ENCODE measurements around the gene DNMT1. TPM values are rescaled to one million over a fixed set of nuclear protein-coding genes. Genes with fewer than 3 reads are reported as not detected.

The DNMT1 gene
- total and polyA plus RNA-seq, 2 donors (not counting 1 experiment from before 2014, with no cell fraction given), result 53.0 to 119 TPM

DNA sequence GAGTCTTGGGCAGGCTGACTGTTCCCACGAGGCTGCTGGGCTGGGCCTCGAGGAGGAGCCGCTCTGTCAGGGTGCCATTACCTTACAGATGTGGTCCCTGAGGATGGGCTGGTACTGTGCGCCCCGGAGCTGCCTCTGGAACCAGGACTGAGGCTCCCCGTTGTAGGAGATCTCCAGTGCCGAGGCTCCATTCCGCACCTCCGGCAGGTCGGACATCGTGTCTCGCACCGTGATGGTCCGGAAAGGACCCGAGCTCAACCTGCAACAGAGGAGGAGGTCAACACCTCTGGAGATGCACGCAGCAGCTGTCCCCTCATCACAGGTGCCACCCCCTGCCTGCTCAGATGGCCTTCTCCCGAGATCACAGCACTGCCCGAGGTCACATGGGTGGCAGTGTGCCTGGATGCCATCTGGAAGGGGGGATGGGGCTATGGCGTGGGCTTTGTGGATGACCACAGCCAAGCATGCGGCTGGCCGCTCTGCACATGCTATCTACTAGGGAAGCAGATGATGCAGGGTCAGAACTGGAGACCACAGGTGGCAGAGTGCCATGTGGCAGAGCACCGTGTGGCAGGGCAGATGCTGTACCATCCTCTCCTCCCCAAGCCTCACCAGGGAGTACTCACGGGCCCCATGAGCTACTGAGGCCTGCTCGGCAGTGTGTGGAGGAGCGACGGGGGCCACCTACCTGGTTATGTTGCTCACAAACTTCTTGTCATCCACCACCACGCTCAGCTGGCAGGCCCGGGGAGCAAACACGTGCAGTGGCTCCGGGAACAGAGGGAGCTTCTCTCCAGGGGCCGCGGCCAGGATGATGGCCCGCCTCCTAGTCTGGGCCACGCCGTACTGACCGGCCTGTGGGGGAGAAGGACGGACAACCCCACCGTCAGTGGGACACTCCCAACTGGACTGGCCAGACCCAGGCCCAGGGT lies 56.7 kb downstream of the DNMT1 start:
- H3K27me3 Mint-ChIP-seq, result no peaks in the 10 kb centered on the region
- intact Hi-C loops (cut with micrococcal nuclease), result no loop called here
- no peak overlapping the region for H3K4me2 ChIP-seq (replicated peaks; ENCODE audit: low read depth, low read length, poor library complexity, severe bottlenecking)
- TF ChIP-seq, protein P1, sequence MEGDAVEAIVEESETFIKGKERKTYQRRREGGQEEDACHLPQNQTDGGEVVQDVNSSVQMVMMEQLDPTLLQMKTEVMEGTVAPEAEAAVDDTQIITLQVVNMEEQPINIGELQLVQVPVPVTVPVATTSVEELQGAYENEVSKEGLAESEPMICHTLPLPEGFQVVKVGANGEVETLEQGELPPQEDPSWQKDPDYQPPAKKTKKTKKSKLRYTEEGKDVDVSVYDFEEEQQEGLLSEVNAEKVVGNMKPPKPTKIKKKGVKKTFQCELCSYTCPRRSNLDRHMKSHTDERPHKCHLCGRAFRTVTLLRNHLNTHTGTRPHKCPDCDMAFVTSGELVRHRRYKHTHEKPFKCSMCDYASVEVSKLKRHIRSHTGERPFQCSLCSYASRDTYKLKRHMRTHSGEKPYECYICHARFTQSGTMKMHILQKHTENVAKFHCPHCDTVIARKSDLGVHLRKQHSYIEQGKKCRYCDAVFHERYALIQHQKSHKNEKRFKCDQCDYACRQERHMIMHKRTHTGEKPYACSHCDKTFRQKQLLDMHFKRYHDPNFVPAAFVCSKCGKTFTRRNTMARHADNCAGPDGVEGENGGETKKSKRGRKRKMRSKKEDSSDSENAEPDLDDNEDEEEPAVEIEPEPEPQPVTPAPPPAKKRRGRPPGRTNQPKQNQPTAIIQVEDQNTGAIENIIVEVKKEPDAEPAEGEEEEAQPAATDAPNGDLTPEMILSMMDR (IDR thresholded peaks at IDR 0.05), result no peak
- no peak for TF ChIP-seq EZH2 (IDR thresholded peaks at IDR 0.05; ENCODE audit: borderline replicate concordance, insufficient read depth, low read depth, low read length, poor library complexity, severe bottlenecking)
- no peak overlapping the region for H3K4me3 Mint-ChIP-seq
- no peaks in the 10 kb centered on the region for H3K79me2 ChIP-seq (ENCODE audit: control insufficient read depth, insufficient read depth, low read length)
- no peak for DNase-seq
- H3K27ac Mint-ChIP-seq, result no peak overlapping the region
- H3K27ac ChIP-seq (ENCODE audit: low read length in 2 of 2), result no peak overlapping the region
- peaks cover 0 to under 1% (median 0%) of the 10 kb centered on the region in 3 donors for H3K9me3 ChIP-seq (ENCODE audit: control extremely low read depth in 1 of 3, control insufficient read depth in 2 of 3, insufficient read depth in 1 of 3, low read length in 2 of 3)
- H3K36me3 ChIP-seq (replicated peaks in 1 of 2; ENCODE audit: control extremely low read depth in 1 of 2, control insufficient read depth in 1 of 2, extremely low read depth in 1 of 2, insufficient read depth in 2 of 2, low read length in 1 of 2), result peaks cover 0 to 85% of the 10 kb centered on the region in 2 experiments
- H3K4me1 Mint-ChIP-seq, result no peaks in the 10 kb centered on the region
- CTCF ChIA-PET, result interaction anchor here (0.5 kb wide), 1 partner anchor 878 kb away, joined by 3 read pairs; no protein-coding TSS in a partner anchor
- POLR2A ChIA-PET, result interaction anchor here (0.6 kb wide), 1 partner anchor 664 kb away, joined by 5 read pairs; no protein-coding TSS in a partner anchor
- H3K9me3 Mint-ChIP-seq (ENCODE audit: insufficient read depth), result no peaks in the 10 kb centered on the region
- H3K27me3 ChIP-seq (replicated peaks in 1 of 4; ENCODE audit: control extremely low read depth in 1 of 4, control insufficient read depth in 3 of 4, insufficient read depth in 4 of 4, low read length in 3 of 4), result no peaks in the 10 kb centered on the region
- no peak overlapping the region for H3K4me3 ChIP-seq (ENCODE audit: control extremely low read depth in 1 of 5, extremely low read depth in 1 of 5, insufficient read depth in 1 of 5, low read depth in 2 of 5, low read length in 4 of 5)
- H4K20me1 ChIP-seq (ENCODE audit: control insufficient read depth, insufficient read depth, low read length, poor library complexity, severe bottlenecking), result no peaks in the 10 kb centered on the region
- ATAC-seq (ENCODE audit: low read depth), result no peak
- H2AFZ ChIP-seq (ENCODE audit: insufficient read depth, low read depth, low read length, poor library complexity, severe bottlenecking), result no peak overlapping the region
- no peaks in the 10 kb centered on the region for H3K4me1 ChIP-seq (ENCODE audit: control insufficient read depth in 2 of 2, insufficient read depth in 2 of 2, low read length in 2 of 2)
- H3K9ac ChIP-seq (ENCODE audit: low read length), result no peak overlapping the region
- 96% methylated on average over 37 of the region's 38 CpGs for WGBS (ENCODE audit: insufficient coverage)

DNA sequence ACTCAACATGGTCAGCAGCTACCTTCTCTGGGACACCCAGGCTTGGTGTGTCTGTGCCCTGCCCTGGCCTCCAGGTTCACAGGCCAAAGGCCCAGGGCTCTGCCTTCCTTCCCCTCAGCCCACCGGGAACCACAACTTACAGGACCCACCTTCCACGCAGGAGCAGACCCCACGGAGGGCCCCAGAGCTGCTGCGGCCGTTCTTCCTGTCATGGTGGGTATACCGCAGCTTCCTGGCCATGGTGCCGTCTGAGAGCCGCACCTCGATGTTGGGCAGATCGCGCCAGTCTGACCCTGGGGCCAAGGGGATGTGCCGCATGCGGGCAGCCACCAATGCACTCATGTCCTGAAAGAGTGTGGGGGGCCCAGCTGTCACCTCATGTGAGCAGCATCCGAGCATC lies 57.8 kb downstream of the DNMT1 start:
- ChIA-PET POLR2A (interaction anchor here (0.5 kb wide), 2 partner anchors 62 to 102 kb away, joined by 3 read pairs; no protein-coding TSS in a partner anchor), CTCF (no interaction called here)
- Histone ChIP-seq H3K79me2 (ENCODE audit: control insufficient read depth, insufficient read depth, low read length) (no peaks in the 10 kb centered on the region), H3K27ac (ENCODE audit: low read length in 2 of 2) (no peak overlapping the region), H3K36me3 (replicated peaks in 1 of 2; ENCODE audit: control extremely low read depth in 1 of 2, control insufficient read depth in 1 of 2, extremely low read depth in 1 of 2, insufficient read depth in 2 of 2, low read length in 1 of 2) (peaks cover 0 to 79% of the 10 kb centered on the region in 2 experiments), H2AFZ (ENCODE audit: insufficient read depth, low read depth, low read length, poor library complexity, severe bottlenecking) (no peak overlapping the region), H4K20me1 (ENCODE audit: control insufficient read depth, insufficient read depth, low read length, poor library complexity, severe bottlenecking) (no peaks in the 10 kb centered on the region), H3K9ac (ENCODE audit: low read length) (no peak overlapping the region), H3K4me3 (ENCODE audit: control extremely low read depth in 1 of 5, extremely low read depth in 1 of 5, insufficient read depth in 1 of 5, low read depth in 2 of 5, low read length in 4 of 5) (no peak overlapping the region), H3K27me3 (replicated peaks in 1 of 4; ENCODE audit: control extremely low read depth in 1 of 4, control insufficient read depth in 3 of 4, insufficient read depth in 4 of 4, low read length in 3 of 4) (no peaks in the 10 kb centered on the region), H3K4me2 (replicated peaks; ENCODE audit: low read depth, low read length, poor library complexity, severe bottlenecking) (no peak overlapping the region), H3K4me1 (ENCODE audit: control insufficient read depth in 2 of 2, insufficient read depth in 2 of 2, low read length in 2 of 2) (no peaks in the 10 kb centered on the region), H3K9me3 (ENCODE audit: control extremely low read depth in 1 of 3, control insufficient read depth in 2 of 3, insufficient read depth in 1 of 3, low read length in 2 of 3) (peaks cover 0 to 6% (median 0%) of the 10 kb centered on the region in 3 donors)
- DNase-seq, result no peak
- Mint-ChIP-seq H3K27ac (no peak overlapping the region), H3K9me3 (ENCODE audit: insufficient read depth) (no peaks in the 10 kb centered on the region), H3K27me3 (no peaks in the 10 kb centered on the region), H3K4me1 (no peaks in the 10 kb centered on the region), H3K4me3 (no peak overlapping the region)
- no peak for TF ChIP-seq EZH2 (IDR thresholded peaks at IDR 0.05; ENCODE audit: borderline replicate concordance, insufficient read depth, low read depth, low read length, poor library complexity, severe bottlenecking)
- TF ChIP-seq, protein P1 (IDR thresholded peaks at IDR 0.05), result no peak
- intact Hi-C loops (cut with micrococcal nuclease), result no loop called here
- 98% methylated on average over 14 of the region's 14 CpGs for WGBS (ENCODE audit: insufficient coverage)
- no peak for ATAC-seq (ENCODE audit: low read depth)
